22Rv1 (cell line): ENCODE data around the gene MGAT4A.
"Not testable (repeated sequence)": the region's sequence is repeated elsewhere in the genome, so short reads cannot be mapped to it uniquely, and the experiment has no call there.

Experiments
- H3K27ac ChIP-seq: fragments of 450-650 bp; 2 replicates; pipeline ENCODE4 v1.5.1; 2017
- ZFX ChIP-seq: fragments of 450-650 bp; IDR thresholded peaks from 2 replicates; pipeline ENCODE4 v1.6.1; 2017; ENCODE audit warnings: antibody characterized with exemption, borderline replicate concordance
- TF ChIP-seq, protein P1 (sequence below): fragments of 450-650 bp; IDR thresholded peaks from 2 replicates; pipeline ENCODE4 v1.5.1; 2017; ENCODE audit warnings: mild to moderate bottlenecking

Gene MGAT4A

GRCh38 chr2:98676742-98677141, 54.2 kb downstream of the MGAT4A start:
- TF ChIP-seq, protein P1, sequence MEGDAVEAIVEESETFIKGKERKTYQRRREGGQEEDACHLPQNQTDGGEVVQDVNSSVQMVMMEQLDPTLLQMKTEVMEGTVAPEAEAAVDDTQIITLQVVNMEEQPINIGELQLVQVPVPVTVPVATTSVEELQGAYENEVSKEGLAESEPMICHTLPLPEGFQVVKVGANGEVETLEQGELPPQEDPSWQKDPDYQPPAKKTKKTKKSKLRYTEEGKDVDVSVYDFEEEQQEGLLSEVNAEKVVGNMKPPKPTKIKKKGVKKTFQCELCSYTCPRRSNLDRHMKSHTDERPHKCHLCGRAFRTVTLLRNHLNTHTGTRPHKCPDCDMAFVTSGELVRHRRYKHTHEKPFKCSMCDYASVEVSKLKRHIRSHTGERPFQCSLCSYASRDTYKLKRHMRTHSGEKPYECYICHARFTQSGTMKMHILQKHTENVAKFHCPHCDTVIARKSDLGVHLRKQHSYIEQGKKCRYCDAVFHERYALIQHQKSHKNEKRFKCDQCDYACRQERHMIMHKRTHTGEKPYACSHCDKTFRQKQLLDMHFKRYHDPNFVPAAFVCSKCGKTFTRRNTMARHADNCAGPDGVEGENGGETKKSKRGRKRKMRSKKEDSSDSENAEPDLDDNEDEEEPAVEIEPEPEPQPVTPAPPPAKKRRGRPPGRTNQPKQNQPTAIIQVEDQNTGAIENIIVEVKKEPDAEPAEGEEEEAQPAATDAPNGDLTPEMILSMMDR: no peak
- no peak for TF ChIP-seq ZFX
- no peak overlapping the region for H3K27ac ChIP-seq

DNA sequence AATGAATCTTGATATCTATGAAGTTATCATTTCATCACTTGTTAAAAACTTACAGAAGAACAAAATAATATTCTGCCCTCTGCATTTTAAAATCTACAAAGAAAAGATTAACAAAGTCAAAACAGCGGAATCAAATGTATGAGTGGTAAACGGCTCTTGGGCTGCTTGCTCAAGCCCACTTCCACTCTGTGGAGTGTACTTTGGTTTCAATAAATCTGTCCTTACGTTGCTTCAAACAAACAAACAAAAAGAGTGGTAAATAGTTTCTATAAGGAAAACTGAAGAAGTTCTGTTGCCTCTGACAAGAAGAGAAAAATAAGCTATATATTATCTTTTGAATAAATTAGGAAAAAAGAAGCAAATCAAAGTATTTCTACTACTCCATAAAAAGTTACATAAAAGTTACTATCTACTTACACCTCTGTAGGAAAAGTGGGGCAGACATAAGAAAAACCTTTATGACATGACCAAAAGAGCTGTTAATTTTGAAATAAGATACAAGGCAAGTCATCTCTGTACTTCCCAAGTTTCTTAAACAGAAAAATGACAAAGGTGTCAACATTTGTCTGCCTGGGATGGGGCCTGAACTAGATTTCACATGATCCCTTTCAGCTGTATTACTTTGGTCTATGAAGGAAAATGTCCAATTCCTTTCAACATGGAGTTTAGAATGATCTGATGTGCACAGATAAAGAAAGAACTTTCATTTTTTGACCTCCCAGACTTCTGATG, 56.5 kb downstream of the MGAT4A start:
- TF ChIP-seq, protein P1: no peak
- no peak for TF ChIP-seq ZFX
- H3K27ac ChIP-seq: no peak overlapping the region

- no peak overlapping the region for H3K27ac ChIP-seq
- TF ChIP-seq, protein P1: no peak
- TF ChIP-seq ZFX: no peak
These were observed 61.3 kb downstream of the MGAT4A start for GRCh38 chr2:98669675-98670074.

GRCh38 chr2:98665677-98666076, 65.3 kb downstream of the MGAT4A start:
- no peak for TF ChIP-seq ZFX
- TF ChIP-seq, protein P1: no peak
- no peak overlapping the region for H3K27ac ChIP-seq

GRCh38 chr2:98664323-98664722, 66.6 kb downstream of the MGAT4A start:
- no peak overlapping the region for H3K27ac ChIP-seq
- no peak for TF ChIP-seq ZFX
- TF ChIP-seq, protein P1: no peak

DNA sequence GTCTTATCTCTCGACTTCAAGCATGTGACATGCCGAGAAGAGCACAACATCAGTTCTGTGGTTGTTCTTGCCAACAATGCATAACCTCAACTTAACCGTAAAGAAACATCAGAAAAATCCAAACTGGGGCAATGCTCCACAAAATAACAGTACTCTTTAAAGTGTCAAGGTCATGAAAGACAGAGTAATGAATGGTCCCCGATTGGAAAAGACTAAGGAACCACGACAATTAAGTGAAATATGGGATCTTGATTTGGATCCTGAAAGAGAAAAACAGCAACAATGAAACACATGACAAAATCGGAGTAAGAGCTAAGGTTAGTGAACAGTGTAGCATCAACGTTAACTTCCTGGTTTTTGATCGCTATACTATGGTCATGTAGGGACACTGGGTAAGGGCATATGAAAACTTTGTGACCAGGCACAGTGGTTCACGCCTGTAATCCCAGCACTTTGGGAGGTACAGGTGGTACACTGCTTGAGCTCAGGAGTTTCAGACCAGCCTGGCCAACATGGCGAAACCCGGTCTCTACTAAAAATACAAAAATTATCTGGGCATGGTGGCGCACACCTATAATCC, 67.3 kb downstream of the MGAT4A start:
- TF ChIP-seq ZFX: no peak
- TF ChIP-seq, protein P1: no peak
- H3K27ac ChIP-seq: no peak overlapping the region

- H3K27ac ChIP-seq: not testable (repeated sequence)
These were observed 71.5 kb downstream of the MGAT4A start for GRCh38 chr2:98659491-98659840.
